Raji (cell line): ENCODE data around the gene RPTOR.

Experiments
- POLR2A ChIP-seq: IDR thresholded peaks from 2 replicates; pipeline ENCODE4 v1.6.1; 2011; ENCODE audit warnings: low read depth, low read length, control low read depth; ENCODE audit not compliant: insufficient read depth

The RPTOR gene

GRCh38 chr17:80779961-80780380, 235.3 kb downstream of the RPTOR start:
- no peak for TF ChIP-seq POLR2A

- TF ChIP-seq POLR2A: no peak
Observed at GRCh38 chr17:80780381-80781198, 236.0 kb downstream of the RPTOR start.

DNA sequence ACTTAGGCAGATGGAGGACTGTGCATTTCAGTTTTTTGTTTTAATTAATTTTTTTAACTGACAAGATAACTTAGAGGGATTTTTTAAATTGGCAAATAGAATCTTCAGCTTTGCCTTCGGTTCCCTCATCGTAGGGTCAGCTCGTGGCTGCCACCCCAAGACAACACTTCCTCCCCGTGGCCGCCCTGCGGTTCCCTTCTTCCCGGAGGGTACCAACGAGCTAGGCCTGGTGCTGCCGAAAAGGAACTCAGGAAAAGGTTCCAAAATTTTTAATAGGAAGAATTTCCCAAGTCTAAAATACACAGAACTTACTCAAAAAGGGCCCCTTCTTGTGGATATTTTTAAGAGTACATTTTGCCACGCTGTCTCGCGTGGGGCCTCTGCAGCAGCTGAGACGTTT, 236.6 kb downstream of the RPTOR start:
- no peak for TF ChIP-seq POLR2A

- no peak for TF ChIP-seq POLR2A
Observed at GRCh38 chr17:80781807-80782277, 237.2 kb downstream of the RPTOR start.

- no peak for TF ChIP-seq POLR2A
Observed at GRCh38 chr17:80782536-80783427, 238.1 kb downstream of the RPTOR start.

- no peak for TF ChIP-seq POLR2A
Observed at GRCh38 chr17:80783486-80783885, 238.8 kb downstream of the RPTOR start.

DNA sequence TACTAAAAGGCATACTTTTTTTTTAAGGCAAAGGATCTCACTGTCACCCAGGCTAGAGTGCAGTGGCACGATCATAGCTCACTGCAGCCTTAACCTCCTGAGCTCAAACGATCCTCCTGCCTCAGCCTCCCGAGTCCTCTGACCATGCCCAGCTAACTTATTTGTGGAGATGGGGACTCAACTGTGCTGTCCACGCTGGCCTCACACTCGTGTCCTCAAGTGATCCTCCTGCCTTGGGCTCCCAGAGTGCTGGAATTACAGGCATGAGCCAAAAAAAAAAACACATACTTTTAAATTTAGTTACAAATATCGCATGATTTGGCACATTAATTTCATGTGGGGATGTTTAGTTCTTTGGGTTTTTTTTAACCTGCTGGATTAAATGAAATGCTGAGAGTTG, 239.3 kb downstream of the RPTOR start:
- TF ChIP-seq POLR2A: no peak

GRCh38 chr17:80785477-80786178, 241.0 kb downstream of the RPTOR start:
- TF ChIP-seq POLR2A: no peak

GRCh38 chr17:80786470-80786869, 241.8 kb downstream of the RPTOR start:
- TF ChIP-seq POLR2A: no peak

DNA sequence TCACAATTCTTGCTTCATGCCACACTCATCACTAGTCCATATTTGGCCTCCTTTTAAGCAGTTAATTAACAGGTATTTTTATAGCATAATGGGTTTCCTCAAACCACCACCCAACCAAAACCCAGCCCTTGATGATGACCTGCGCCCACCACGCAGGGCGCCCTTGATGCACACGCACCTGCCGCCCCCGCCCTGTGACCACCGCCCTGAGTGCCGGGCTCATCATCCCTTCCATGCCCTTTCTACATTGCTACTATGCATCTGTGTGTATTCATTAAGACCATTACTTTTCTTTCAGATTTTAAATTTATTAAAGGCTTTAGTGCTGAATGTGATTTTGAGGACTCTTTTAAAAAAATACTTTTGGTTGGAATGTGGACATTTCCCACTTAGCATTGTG, 242.2 kb downstream of the RPTOR start:
- TF ChIP-seq POLR2A: no peak

- no peak for TF ChIP-seq POLR2A
Observed at GRCh38 chr17:80787881-80788280, 243.2 kb downstream of the RPTOR start.

- TF ChIP-seq POLR2A: no peak
Observed at GRCh38 chr17:80789356-80789902, 244.8 kb downstream of the RPTOR start.

DNA sequence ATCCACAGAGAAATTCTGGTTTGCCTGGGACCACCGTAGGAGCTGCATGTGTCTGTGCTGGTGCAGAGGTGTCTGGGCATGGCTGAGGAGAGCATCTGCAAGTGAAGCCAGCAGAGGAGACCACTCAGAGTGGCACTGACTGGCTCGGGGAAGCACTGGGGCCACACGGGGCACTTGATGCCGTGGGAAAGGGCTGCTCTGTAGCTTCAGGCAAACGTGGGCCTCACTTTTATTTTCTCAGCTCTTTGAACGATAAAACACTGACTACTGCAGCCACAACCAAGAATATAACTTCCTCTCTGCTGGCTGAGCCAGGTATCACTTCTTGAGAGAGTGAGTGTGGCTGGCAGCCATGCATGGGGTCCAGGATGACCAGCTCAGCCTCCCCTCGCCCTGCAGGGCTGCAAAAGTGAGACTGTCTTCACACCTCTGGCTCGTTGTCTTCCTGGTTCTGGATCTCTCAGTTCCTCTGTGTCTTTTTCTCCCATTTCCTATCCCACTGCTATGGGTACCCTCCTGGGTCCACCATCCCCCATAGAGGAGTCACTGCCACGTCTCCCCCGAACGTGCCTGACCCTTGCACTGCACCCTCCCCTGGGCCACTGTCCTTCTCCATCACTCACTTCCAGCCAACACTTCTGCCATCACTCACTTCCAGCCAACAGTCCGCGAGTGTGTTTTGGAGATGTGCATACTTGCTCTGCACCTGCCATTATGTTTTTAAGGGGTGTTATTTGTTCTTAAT, 245.6 kb downstream of the RPTOR start:
- no peak for TF ChIP-seq POLR2A
